ENCODE measurements around the gene FAM83C. TPM values are rescaled to one million over a fixed set of nuclear protein-coding genes. Genes with fewer than 3 reads are reported as not detected.
"Not testable (repeated sequence)": the region's sequence is repeated elsewhere in the genome, so short reads cannot be mapped to it uniquely, and the experiment has no call there.

FAM83C gene
- total and polyA plus RNA-seq, 8 donors = 6.5 TPM; not detected in 7

- Histone ChIP-seq H3K27ac (no peak overlapping the region), H3K36me3 (peaks cover 0 to 21% (median 12%) of the 10 kb centered on the region in 4 donors), H3K27me3 (no peaks in the 10 kb centered on the region), H3K9me3 (no peaks in the 10 kb centered on the region), H3K4me3 (no peak overlapping the region), H3K4me1 (peaks cover 7 to 17% (median 13%) of the 10 kb centered on the region in 4 donors)
- TF ChIP-seq EP300 (IDR thresholded peaks at IDR 0.05) = no peak
- TF ChIP-seq POLR2A (IDR thresholded peaks at IDR 0.05) = no peak
- TF ChIP-seq CTCF (IDR thresholded peaks at IDR 0.05) = no peak
- TF ChIP-seq POLR2AphosphoS5 (IDR thresholded peaks at IDR 0.05) = no peak
- intact Hi-C loops (cut with DNase I; ENCODE audit: low total_unique reads) = no loop called here
- 91 to 95% (median 94%) methylated on average over 12 of the region's 12 CpGs for WGBS, 5 donors
- DNase-seq = no peak
These were observed 37.7 kb downstream of the FAM83C start for GRCh38 chr20:35254448-35254999.

- Histone ChIP-seq H3K9me3 (no peaks in the 10 kb centered on the region), H3K36me3 (peaks cover 0 to 17% (median 12%) of the 10 kb centered on the region in 4 donors), H3K4me1 (peaks cover 7 to 15% (median 11%) of the 10 kb centered on the region in 4 donors), H3K27me3 (no peaks in the 10 kb centered on the region), H3K4me3 (no peak overlapping the region), H3K27ac (no peak overlapping the region)
- DNase-seq = no peak
- intact Hi-C loops (cut with DNase I; ENCODE audit: low total_unique reads) = no loop called here
- no peak for TF ChIP-seq EP300 (IDR thresholded peaks at IDR 0.05)
- TF ChIP-seq POLR2AphosphoS5 (IDR thresholded peaks at IDR 0.05) = no peak
- no peak for TF ChIP-seq POLR2A (IDR thresholded peaks at IDR 0.05)
- TF ChIP-seq CTCF (IDR thresholded peaks at IDR 0.05) = no peak
- WGBS, 5 donors = 48 to 62% (median 58%) methylated on average over 3 of the region's 3 CpGs
These were observed 39.2 kb downstream of the FAM83C start for GRCh38 chr20:35253010-35253409.

GRCh38 chr20:35252598-35252997 lies 39.6 kb downstream of the FAM83C start:
- peak overlapping the region in 1 of 5 donors; percentile 20 for H3K27ac ChIP-seq
- intact Hi-C loops (cut with DNase I; ENCODE audit: low total_unique reads); H3K4me3 ChIP-seq; DNase-seq; H3K27me3 ChIP-seq; H3K9me3 ChIP-seq: not testable (repeated sequence)
- WGBS, 5 donors = 76 to 100% (median 79%) methylated on average over 1 to 2 of the region's 2 CpGs
- peaks cover 0 to 17% (median 12%) of the 10 kb centered on the region in 4 donors for H3K36me3 ChIP-seq
- H3K4me1 ChIP-seq = peaks cover 3 to 11% (median 9%) of the 10 kb centered on the region in 4 donors

- Histone ChIP-seq H3K4me3 (no peak overlapping the region), H3K36me3 (peaks cover 0 to 17% (median 13%) of the 10 kb centered on the region in 4 donors), H3K4me1 (peaks cover 0 to 10% (median 4%) of the 10 kb centered on the region in 4 donors), H3K9me3 (no peaks in the 10 kb centered on the region), H3K27ac (peak overlapping the region in 1 of 5 donors; percentile 20), H3K27me3 (no peaks in the 10 kb centered on the region)
- TF ChIP-seq POLR2AphosphoS5 (IDR thresholded peaks at IDR 0.05) (no peak), CTCF (IDR thresholded peaks at IDR 0.05) (no peak), POLR2A (IDR thresholded peaks at IDR 0.05) (no peak), EP300 (IDR thresholded peaks at IDR 0.05) (no peak)
- DNase-seq = peak in 1 of 2 donors; percentile 38
- 18 to 36% (median 35%) methylated on average over 2 of the region's 2 CpGs for WGBS, 5 donors
- intact Hi-C loops (cut with DNase I; ENCODE audit: low total_unique reads) = no loop called here
These were observed 40.2 kb downstream of the FAM83C start for GRCh38 chr20:35252037-35252461.

- no peaks in the 10 kb centered on the region for H3K9me3 ChIP-seq
- H3K4me1 ChIP-seq = peaks cover 0 to 10% (median 3%) of the 10 kb centered on the region in 4 donors
- DNase-seq = no peak
- no peaks in the 10 kb centered on the region for H3K27me3 ChIP-seq
- intact Hi-C loops (cut with DNase I; ENCODE audit: low total_unique reads) = no loop called here
- WGBS, 5 donors = 85 to 94% (median 89%) methylated on average over 2 of the region's 2 CpGs; no CpG with 5 or more reads in 1 of the 5 donors
- peak overlapping the region in 1 of 5 donors; percentile 15 for H3K27ac ChIP-seq
- TF ChIP-seq EP300 (IDR thresholded peaks at IDR 0.05) = no peak
- H3K36me3 ChIP-seq = peaks cover 0 to 21% (median 13%) of the 10 kb centered on the region in 4 donors
- no peak overlapping the region for H3K4me3 ChIP-seq
These were observed 40.6 kb downstream of the FAM83C start for GRCh38 chr20:35251613-35251940.
